NB4 (cell line): Measurements from ENCODE around the gene SCN11A.

Experiments
- MYC ChIP-seq: IDR thresholded peaks from 2 replicates; pipeline ENCODE4 v1.6.1; 2011; ENCODE audit warnings: low read depth, low read length
- POLR2A ChIP-seq: IDR thresholded peaks from 2 replicates; pipeline ENCODE4 v1.6.1; 2011; ENCODE audit warnings: mild to moderate bottlenecking; ENCODE audit not compliant: insufficient read length; ENCODE audit errors: extremely low read depth
- TF ChIP-seq, protein P1 (sequence below): IDR thresholded peaks from one replicate; pipeline ENCODE4 v1.5.1; 2012; ENCODE audit warnings: low read depth, low read length
- TF ChIP-seq, protein P2 (sequence below): IDR thresholded peaks from 2 replicates; pipeline ENCODE4 v1.6.1; 2011; ENCODE audit warnings: low read depth, low read length

DNA sequence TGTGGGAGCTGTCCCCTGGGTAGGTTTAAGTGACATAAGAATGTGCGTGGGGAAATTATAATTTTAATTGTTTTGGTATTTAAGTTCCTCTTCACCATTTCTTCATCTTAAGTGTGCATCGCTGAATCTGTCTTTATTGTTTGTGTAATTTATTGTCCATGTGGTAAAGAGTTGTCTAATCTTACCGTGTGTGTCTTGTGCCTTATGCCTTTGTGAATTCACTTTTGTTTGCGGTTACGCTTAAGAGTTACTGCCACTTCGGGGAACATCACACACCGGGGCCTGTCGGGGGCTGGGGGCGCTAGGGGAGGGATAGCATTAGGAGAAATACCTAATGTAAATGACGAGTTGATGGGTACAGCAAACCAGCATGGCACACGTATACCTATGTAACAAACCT, 839 bp upstream of the SCN11A start:
- TF ChIP-seq POLR2A (no peak), MYC (no peak)
- TF ChIP-seq, protein P1, sequence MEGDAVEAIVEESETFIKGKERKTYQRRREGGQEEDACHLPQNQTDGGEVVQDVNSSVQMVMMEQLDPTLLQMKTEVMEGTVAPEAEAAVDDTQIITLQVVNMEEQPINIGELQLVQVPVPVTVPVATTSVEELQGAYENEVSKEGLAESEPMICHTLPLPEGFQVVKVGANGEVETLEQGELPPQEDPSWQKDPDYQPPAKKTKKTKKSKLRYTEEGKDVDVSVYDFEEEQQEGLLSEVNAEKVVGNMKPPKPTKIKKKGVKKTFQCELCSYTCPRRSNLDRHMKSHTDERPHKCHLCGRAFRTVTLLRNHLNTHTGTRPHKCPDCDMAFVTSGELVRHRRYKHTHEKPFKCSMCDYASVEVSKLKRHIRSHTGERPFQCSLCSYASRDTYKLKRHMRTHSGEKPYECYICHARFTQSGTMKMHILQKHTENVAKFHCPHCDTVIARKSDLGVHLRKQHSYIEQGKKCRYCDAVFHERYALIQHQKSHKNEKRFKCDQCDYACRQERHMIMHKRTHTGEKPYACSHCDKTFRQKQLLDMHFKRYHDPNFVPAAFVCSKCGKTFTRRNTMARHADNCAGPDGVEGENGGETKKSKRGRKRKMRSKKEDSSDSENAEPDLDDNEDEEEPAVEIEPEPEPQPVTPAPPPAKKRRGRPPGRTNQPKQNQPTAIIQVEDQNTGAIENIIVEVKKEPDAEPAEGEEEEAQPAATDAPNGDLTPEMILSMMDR = no peak
- TF ChIP-seq, protein P2, sequence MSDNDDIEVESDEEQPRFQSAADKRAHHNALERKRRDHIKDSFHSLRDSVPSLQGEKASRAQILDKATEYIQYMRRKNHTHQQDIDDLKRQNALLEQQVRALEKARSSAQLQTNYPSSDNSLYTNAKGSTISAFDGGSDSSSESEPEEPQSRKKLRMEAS = no peak
